ENCODE measurements around the gene SYTL2. TPM values are rescaled to one million over a fixed set of nuclear protein-coding genes. Genes with fewer than 3 reads are reported as not detected.

The SYTL2 gene
- total RNA-seq, 8 experiments from 2014 or later, result 2.5 to 79.6 (median 19.3) TPM

DNA sequence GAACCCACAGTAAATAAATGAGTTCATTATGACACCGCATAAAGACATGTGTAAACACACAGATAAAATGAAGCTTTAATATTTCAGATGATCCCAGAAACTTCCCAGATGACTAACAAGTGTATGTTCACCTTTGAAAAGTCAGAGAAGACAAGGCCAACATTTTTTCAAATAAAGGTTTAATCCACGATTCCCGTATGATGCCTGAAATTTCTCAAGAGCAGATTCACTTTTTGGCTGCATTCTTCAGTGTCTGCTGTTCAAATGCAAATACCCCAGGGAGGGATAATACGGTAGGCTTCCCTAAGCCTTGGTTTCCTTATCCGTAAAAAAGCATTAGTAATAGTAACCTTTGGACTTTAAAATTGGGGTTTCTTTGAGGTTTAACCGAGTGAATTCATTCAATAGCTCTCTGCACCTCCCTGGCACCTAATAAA lies 62.5 kb downstream of the SYTL2 start:
- Histone ChIP-seq H3K27ac (no peak overlapping the region), H3K4me1 (replicated peaks in 1 of 2) (no peaks in the 10 kb centered on the region), H3K4me3 (no peak overlapping the region)
- 40 to 85% (median 58%) methylated on average over 4 to 6 of the region's 6 CpGs; no CpG with 5 or more reads in 1 of the 10 experiments for WGBS, 10 experiments
- ATAC-seq (replicated peaks in 6 of 8), result no peak
- in situ Hi-C loops (cut with MboI; ENCODE audit: low pct_unique_long_range_greater_than_20kb in 2 of 9, low sequenced_read_pairs in 9 of 9, unreplicated experiment in 9 of 9), result no loop called here

DNA sequence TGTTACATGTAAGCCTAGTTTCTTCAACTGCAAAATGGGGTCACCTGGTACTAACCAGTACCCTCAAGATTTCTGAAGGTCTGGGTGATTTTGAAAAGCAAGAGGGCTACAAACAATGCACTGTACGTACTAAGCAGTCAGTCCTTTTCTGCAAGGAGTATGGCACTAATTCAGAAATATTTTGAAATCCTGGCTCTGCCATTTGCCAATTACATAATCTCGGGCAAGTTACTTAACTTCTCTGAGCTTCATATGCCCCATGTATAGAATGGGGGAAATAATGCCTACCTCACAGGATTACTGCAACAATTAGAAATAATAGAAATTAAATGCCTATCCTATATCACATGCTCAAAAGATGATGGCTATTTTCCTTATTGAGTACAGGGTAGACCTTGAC lies 64.3 kb downstream of the SYTL2 start:
- in situ Hi-C loops (cut with MboI; ENCODE audit: low pct_unique_long_range_greater_than_20kb in 2 of 9, low sequenced_read_pairs in 9 of 9, unreplicated experiment in 9 of 9), result no loop called here
- H3K4me3 ChIP-seq, result no peak overlapping the region
- no peak overlapping the region for H3K27ac ChIP-seq
- H3K4me1 ChIP-seq (replicated peaks in 1 of 2), result no peaks in the 10 kb centered on the region
- WGBS, 10 experiments, result 0 to 100% (median 86%) methylated on average over 1 to 2 of the region's 2 CpGs; no CpG with 5 or more reads in 3 of the 10 experiments
- ATAC-seq (replicated peaks in 6 of 8), result no peak

DNA sequence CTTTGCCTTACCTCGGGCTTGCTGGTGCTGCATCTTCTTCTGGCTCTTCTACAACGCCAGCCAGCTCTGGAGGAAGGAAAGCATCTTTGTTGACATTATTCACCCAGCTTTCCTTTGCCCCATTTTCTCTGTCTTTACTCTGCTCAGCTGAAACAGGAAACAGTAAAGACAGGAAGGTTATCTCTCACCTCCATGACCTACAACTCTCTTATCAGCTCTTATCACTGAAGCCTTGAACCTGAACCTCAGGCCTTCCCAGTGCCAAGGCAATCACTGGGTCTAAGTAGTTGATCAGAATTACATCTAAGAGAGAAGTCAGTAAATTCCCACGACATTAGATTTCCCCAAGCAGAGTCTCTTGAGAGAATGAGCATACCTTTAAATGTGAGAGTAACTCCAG lies 65.3 kb downstream of the SYTL2 start:
- WGBS, 10 experiments, result 46 to 89% (median 70%) methylated on average over 1 to 3 of the region's 3 CpGs; no CpG with 5 or more reads in 3 of the 10 experiments
- ATAC-seq (replicated peaks in 6 of 8), result no peak
- Histone ChIP-seq H3K4me1 (replicated peaks in 1 of 2) (no peaks in the 10 kb centered on the region), H3K27ac (no peak overlapping the region), H3K4me3 (no peak overlapping the region)
- in situ Hi-C loops (cut with MboI; ENCODE audit: low pct_unique_long_range_greater_than_20kb in 2 of 9, low sequenced_read_pairs in 9 of 9, unreplicated experiment in 9 of 9), result no loop called here

DNA sequence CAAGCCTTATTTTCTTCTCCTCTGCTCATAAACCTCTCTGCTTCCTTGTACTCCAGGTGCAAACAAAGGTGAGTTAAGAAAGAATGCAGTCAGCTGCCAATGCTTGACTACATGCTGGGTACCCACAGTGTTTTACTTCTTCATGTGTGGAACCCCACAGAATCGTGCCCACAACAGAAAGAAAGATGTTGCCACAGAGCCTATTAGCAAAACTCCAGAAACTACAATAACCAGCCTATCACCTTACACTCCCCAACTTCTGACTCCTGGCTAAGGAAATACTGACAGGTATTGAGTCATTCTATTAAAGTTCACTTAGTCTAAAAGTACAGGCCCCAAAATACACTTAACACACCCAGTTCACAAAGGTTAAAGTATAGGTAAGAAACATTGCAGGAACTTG lies 68.1 kb downstream of the SYTL2 start:
- WGBS, 10 experiments, result 13 to 83% (median 44%) methylated on average over 1 of the region's 1 CpG; no CpG with 5 or more reads in 6 of the 10 experiments
- Histone ChIP-seq H3K4me1 (replicated peaks in 1 of 2) (no peaks in the 10 kb centered on the region), H3K4me3 (no peak overlapping the region), H3K27ac (no peak overlapping the region)
- in situ Hi-C loops (cut with MboI; ENCODE audit: low pct_unique_long_range_greater_than_20kb in 2 of 9, low sequenced_read_pairs in 9 of 9, unreplicated experiment in 9 of 9), result no loop called here
- ATAC-seq (replicated peaks in 6 of 8), result no peak

DNA sequence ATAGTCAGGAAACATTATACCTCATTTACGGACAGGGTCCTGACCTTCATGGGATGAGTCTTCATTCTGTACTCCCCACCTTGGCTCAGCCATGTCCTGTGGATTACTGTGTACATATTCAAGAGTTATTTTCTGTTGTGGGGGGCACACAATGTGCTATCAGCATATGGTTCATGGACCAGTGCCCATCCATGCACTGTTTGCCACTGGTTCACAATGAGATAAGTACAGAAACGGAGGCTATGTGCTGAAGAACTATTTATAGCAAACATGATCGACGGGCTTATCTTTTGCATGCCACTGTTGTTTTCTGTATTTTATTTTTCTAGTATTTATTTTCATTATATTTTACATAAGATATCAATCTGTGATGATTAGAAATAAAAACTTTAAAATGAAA lies 68.6 kb downstream of the SYTL2 start:
- no peak overlapping the region for H3K4me3 ChIP-seq
- no peak for ATAC-seq (replicated peaks in 6 of 8)
- no peak overlapping the region for H3K27ac ChIP-seq
- 83 to 100% (median 98%) methylated on average over 1 to 4 of the region's 4 CpGs; no CpG with 5 or more reads in 1 of the 10 experiments for WGBS, 10 experiments
- H3K4me1 ChIP-seq (replicated peaks in 1 of 2), result no peaks in the 10 kb centered on the region
- in situ Hi-C loops (cut with MboI; ENCODE audit: low pct_unique_long_range_greater_than_20kb in 2 of 9, low sequenced_read_pairs in 9 of 9, unreplicated experiment in 9 of 9), result no loop called here

DNA sequence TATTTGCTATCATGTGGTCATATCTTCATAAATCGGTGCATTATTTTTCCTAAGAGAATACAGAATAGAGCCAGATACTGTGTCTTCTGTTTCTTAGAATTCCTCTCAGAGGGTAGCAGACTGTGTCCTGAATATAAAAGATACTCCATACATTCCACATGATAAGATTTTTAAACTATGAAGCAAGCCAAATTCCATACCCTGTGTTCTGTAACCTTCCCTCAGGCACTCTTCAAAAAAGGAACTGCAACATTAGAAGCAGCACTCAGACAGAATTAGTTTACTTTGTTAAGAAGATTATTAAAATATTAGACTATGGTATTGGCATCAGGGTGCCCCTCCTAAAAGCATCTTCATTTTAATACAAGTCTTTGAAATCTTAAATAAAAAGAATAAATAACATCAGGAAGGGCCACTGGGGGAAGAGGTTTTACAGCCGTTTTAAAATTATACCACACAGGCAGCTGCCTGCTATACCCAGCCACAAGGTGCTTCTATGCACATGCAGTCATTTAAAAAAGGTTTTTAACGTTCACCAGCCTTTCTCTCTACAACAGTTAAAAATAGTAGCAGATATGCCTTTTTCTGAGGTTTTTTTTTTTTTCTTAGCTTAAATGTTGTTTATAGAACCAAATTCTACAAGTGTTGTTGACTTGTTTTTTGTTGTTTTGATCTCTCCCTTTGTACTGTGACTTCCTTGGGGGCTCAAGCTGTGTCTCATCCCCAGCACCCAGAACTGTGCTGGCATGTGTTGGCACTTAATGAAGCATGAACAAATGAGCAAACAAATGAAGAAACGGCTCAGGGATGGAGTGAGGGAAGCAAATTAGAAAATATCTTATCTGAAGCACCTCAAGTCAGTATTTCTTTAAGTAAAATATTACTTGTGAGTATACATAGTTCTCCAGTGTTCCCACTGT lies 70.2 kb downstream of the SYTL2 start:
- Histone ChIP-seq H3K4me1 (replicated peaks in 1 of 2) (no peaks in the 10 kb centered on the region), H3K27ac (no peak overlapping the region), H3K4me3 (no peak overlapping the region)
- WGBS, 10 experiments, result 7 to 83% (median 36%) methylated on average over 1 to 4 of the region's 4 CpGs
- in situ Hi-C loops (cut with MboI; ENCODE audit: low pct_unique_long_range_greater_than_20kb in 2 of 9, low sequenced_read_pairs in 9 of 9, unreplicated experiment in 9 of 9), result no loop called here
- ATAC-seq (replicated peaks in 6 of 8), result peak in 1 of 8 experiments; percentile 60

DNA sequence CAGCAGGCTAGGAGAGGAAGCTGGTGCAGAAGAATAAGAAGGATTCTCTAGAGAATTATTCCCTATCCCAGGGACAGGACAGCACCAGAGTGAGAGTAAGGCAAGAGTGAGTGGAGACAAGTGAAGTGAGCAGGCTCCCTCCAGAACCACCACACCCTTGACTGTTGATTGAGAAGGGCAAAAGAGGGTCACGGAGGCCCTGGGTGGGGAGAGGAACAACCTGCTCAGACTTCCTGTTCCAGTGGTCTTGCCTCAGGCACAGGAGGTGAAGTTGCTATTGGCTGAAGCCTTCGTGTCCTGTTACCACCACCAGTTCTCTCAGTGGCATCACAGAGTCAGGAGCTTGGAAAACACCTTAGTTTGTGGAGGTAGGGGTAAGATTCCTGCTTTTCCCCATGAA lies 73.2 kb downstream of the SYTL2 start:
- Histone ChIP-seq H3K4me3 (no peak overlapping the region), H3K4me1 (replicated peaks in 1 of 2) (no peaks in the 10 kb centered on the region), H3K27ac (no peak overlapping the region)
- WGBS, 10 experiments, result 33 to 93% (median 92%) methylated on average over 1 to 2 of the region's 2 CpGs; no CpG with 5 or more reads in 5 of the 10 experiments
- in situ Hi-C loops (cut with MboI; ENCODE audit: low pct_unique_long_range_greater_than_20kb in 2 of 9, low sequenced_read_pairs in 9 of 9, unreplicated experiment in 9 of 9), result no loop called here
- ATAC-seq (replicated peaks in 6 of 8), result peak in 3 of 8 experiments; percentile 74 to 79 (median 77)

DNA sequence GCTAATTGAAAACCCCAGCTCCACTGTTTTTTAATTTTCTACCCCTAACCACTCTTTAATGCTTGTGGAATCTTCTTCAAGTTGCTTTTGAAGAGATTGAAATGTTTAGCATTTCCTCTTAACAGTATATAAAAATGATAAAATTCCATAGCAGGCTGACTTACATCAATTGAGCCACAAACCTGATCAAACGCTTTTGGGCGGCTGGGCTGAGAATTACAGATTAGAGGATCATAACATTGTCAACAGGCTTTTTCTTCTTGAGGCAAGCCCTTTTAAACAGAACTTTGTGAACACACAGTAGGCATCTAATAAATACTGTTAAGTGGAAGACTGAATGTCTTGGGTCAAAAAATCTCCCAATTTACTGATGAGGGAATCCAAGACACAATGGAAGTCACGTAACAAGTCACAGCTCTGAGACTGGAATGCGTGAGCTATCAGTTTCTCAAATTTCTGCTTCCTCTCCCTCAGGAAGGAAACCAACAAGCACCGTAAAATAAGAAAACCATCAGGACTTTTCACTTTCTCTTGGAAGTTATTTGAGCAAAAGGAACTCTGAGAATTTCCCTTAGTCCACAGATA lies 75.0 kb downstream of the SYTL2 start:
- in situ Hi-C loops (cut with MboI; ENCODE audit: low pct_unique_long_range_greater_than_20kb in 2 of 9, low sequenced_read_pairs in 9 of 9, unreplicated experiment in 9 of 9), result no loop called here
- WGBS, 10 experiments, result 33 to 100% (median 90%) methylated on average over 2 to 5 of the region's 5 CpGs; no CpG with 5 or more reads in 1 of the 10 experiments

DNA sequence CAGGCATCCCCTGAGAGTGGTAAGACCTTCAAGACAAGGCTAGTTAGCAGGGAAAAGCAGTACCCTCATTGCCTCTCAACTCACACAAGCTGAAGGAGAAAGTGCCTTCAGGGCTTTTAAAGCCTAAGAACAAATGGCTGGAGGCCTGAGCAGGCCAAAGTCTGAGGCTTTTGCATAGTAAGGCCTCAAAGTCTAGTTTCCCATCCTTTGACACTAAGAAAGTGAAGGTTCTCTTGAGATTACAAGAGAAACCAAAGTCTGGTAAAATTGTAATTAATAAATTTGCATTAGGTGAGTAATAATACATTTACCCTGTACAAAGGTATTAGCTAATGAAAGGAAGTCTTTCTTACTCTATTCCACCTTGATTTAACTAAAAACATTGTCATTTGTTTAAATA lies 78.0 kb downstream of the SYTL2 start:
- in situ Hi-C loops (cut with MboI; ENCODE audit: low pct_unique_long_range_greater_than_20kb in 2 of 9, low sequenced_read_pairs in 9 of 9, unreplicated experiment in 9 of 9), result no loop called here
- H3K4me3 ChIP-seq, result no peak overlapping the region
- no peak overlapping the region for H3K27ac ChIP-seq
- no peaks in the 10 kb centered on the region for H3K4me1 ChIP-seq (replicated peaks in 1 of 2)
- ATAC-seq (replicated peaks in 6 of 8), result no peak

More for the DNA sequence above, 75.0 kb downstream of the SYTL2 start:
- Histone ChIP-seq H3K4me1 (replicated peaks in 1 of 2) (no peaks in the 10 kb centered on the region), H3K4me3 (no peak overlapping the region), H3K27ac (no peak overlapping the region)
- no peak for ATAC-seq (replicated peaks in 6 of 8)

DNA sequence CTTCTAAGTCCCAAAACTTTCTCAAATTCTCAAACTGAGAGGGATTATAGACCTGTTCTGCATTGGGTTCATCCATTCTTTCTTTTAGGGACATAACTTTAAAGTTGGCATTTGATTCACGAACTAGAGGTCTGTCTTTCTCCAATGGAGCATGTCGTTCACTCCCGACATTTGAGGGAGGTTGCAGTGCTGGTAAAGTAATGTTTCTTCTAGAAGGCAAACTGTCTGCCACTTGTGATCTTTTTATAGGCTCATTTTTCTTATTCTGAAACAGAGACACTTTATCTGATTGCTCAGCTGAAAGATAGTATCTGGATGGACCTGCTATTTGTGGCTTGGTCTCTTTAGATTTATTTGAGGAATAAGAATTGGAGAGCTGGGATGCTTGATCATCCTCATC lies 84.6 kb downstream of the SYTL2 start:
- Histone ChIP-seq H3K4me1 (replicated peaks in 1 of 2) (no peaks in the 10 kb centered on the region), H3K4me3 (no peak overlapping the region), H3K27ac (no peak overlapping the region)
- 78 to 100% (median 95%) methylated on average over 3 of the region's 3 CpGs; no CpG with 5 or more reads in 2 of the 10 experiments for WGBS, 10 experiments
- ATAC-seq (replicated peaks in 6 of 8), result no peak
- in situ Hi-C loops (cut with MboI; ENCODE audit: low pct_unique_long_range_greater_than_20kb in 2 of 9, low sequenced_read_pairs in 9 of 9, unreplicated experiment in 9 of 9), result no loop called here

DNA sequence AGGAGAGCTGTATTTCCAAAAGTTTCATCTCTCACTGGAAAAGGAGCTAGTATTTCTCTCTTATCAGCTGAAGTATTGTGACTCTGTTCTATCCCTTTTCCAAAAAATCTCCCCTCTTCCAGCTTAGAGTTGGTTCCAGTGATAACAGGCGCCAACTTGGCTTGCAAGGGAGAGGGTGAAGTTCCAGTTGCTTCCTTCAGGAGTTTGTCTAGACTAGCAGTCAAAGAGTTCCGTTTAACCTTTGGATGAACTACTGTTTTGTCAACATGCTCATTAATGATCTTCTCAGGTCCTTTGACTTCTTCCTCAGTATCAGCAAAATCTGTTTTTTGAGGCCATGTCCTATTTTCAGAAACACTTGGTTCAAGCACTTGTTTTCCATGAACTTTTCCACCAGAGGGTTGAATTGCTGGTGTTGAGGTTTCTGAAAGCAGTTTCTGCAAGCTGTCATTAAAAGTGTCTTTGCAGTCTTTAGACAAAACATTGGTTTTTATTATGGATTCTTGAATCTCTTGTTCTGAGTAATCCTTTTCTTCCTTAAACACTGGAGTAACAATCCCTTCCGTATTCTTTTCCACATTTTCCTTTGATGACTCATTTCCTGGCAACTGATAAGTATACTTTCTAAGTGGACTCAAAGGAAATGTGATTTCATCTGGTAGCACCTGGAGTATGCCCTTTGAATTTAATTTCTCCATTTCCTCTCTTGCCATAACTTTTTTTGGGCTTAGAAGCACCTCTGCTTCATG lies 85.3 kb downstream of the SYTL2 start:
- no peaks in the 10 kb centered on the region for H3K4me1 ChIP-seq (replicated peaks in 1 of 2)
- 50 to 94% (median 66%) methylated on average over 1 to 3 of the region's 3 CpGs for WGBS, 10 experiments
- no peak overlapping the region for H3K27ac ChIP-seq
- no peak overlapping the region for H3K4me3 ChIP-seq
- peak in 2 of 8 experiments; percentile 20 to 51 for ATAC-seq (replicated peaks in 6 of 8)
- in situ Hi-C loops (cut with MboI; ENCODE audit: low pct_unique_long_range_greater_than_20kb in 2 of 9, low sequenced_read_pairs in 9 of 9, unreplicated experiment in 9 of 9), result no loop called here

DNA sequence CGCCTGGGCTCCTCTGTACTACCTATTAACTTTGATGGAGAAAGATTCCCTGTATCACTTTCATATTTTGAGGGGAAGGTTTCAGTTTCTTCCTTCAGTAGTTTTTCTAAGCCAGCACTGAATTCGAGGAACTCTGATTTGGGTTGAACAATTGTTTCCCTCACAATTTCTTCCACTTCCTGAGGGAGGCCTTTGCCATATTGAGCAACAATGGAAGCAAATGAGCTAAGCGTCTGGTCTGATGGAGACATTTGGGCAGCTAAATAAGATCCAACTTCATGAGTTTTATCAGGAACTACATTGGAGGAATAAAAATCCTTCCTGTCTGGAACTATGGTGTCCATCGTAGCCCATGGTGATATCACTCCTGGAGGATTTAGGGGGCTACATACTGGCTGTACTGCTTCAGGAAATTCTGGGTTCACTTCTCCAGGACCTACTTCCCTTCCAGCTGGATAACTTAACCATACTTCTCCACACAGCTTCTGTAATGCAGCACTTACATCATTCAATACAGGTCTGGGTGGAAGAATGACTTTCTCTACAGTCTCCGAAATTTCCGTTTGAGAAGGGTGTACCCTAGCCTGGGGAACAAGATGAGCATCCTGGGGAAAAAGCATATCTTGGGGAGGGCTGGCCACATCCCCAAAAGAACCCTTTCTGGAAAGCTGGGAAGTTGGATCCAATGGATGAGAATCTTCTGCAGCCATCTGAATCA lies 86.0 kb downstream of the SYTL2 start:
- Histone ChIP-seq H3K4me3 (no peak overlapping the region), H3K4me1 (replicated peaks in 1 of 2) (peaks cover 0 to 1% of the 10 kb centered on the region in 2 donors), H3K27ac (no peak overlapping the region)
- 50 to 93% (median 86%) methylated on average over 2 to 6 of the region's 6 CpGs; no CpG with 5 or more reads in 1 of the 10 experiments for WGBS, 10 experiments
- ATAC-seq (replicated peaks in 6 of 8), result no peak
- in situ Hi-C loops (cut with MboI; ENCODE audit: low pct_unique_long_range_greater_than_20kb in 2 of 9, low sequenced_read_pairs in 9 of 9, unreplicated experiment in 9 of 9), result no loop called here
